ENCODE results near the gene ARL6IP4.

The ARL6IP4 gene

DNA sequence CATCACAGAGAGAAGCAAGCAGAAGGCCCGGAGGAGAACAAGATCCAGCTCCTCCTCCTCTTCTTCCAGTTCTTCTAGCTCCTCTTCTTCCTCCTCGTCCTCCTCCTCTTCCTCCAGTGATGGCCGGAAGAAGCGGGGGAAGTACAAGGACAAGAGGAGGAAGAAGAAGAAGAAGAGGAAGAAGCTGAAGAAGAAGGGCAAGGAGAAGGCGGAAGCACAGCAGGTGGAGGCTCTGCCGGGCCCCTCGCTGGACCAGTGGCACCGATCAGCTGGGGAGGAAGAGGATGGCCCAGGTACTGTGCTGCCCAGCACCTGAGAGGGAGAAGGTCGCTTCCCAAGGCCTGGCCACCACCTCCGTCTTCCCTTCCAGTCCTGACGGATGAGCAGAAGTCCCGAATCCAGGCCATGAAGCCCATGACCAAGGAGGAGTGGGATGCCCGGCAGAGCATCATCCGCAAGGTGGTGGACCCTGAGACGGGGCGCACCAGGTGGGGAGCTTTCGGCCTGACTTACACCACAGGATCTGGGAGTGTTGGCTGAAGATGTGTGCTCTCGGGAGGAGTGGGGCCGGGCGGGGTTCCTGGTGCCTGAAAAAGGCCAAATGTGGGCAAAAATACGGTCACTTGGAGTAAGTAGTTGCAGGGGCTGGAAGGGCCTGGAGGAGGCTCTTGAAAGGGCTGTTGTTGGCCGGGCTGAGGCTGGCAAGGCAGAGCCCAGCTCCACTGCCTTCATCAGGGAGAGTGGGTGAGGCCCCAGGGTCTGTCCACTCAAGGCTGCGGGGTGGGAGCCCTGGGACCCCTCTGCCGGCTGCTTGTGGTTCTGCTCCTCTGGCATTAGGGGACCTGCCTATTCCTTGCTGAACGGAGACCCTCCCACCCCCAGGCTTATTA lies 1.4 kb downstream of the ARL6IP4 start:
- DNase-seq: peak in 1 of 2 donors; percentile 66
- Histone ChIP-seq H3K27me3 (no peaks in the 10 kb centered on the region), H3K4me1 (peaks cover 11 to 81% (median 74%) of the 10 kb centered on the region in 4 donors), H3K9me3 (no peaks in the 10 kb centered on the region), H3K36me3 (peaks cover 0 to 44% (median 18%) of the 10 kb centered on the region in 3 donors), H3K4me3 (peak overlapping the region; percentile 78 to 100), H3K27ac (peak overlapping the region; percentile 96 to 98)
- TF ChIP-seq, protein P1, sequence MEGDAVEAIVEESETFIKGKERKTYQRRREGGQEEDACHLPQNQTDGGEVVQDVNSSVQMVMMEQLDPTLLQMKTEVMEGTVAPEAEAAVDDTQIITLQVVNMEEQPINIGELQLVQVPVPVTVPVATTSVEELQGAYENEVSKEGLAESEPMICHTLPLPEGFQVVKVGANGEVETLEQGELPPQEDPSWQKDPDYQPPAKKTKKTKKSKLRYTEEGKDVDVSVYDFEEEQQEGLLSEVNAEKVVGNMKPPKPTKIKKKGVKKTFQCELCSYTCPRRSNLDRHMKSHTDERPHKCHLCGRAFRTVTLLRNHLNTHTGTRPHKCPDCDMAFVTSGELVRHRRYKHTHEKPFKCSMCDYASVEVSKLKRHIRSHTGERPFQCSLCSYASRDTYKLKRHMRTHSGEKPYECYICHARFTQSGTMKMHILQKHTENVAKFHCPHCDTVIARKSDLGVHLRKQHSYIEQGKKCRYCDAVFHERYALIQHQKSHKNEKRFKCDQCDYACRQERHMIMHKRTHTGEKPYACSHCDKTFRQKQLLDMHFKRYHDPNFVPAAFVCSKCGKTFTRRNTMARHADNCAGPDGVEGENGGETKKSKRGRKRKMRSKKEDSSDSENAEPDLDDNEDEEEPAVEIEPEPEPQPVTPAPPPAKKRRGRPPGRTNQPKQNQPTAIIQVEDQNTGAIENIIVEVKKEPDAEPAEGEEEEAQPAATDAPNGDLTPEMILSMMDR (IDR thresholded peaks at IDR 0.05): no peak
- intact Hi-C loops (cut with DNase I; ENCODE audit: low total_unique reads): loop anchor here (10.0 kb wide), 1 partner anchor 163 kb away; no protein-coding TSS in a partner anchor

DNA sequence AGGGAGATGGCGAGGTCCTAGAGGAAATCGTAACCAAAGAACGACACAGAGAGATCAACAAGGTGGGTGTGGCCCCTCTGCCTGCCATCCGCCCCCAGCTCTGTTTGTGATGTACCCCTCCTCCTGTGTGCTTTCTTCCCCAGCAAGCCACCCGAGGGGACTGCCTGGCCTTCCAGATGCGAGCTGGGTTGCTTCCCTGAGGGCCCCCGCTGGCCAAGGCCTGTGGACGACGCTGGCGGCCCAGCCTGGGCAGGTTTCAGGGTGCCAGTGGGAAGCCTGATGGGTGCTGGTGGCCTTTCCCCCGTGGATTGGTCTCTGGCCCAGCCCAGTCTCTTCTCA lies 2.0 kb downstream of the ARL6IP4 start:
- H3K4me3 ChIP-seq: peak overlapping the region; percentile 78 to 100
- intact Hi-C loops (cut with DNase I; ENCODE audit: low total_unique reads): loop anchor here (10.0 kb wide), 1 partner anchor 162 kb away; no protein-coding TSS in a partner anchor
- TF ChIP-seq, protein P1 (IDR thresholded peaks at IDR 0.05): no peak
- H3K9me3 ChIP-seq: no peaks in the 10 kb centered on the region
- H3K27ac ChIP-seq: peak overlapping the region; percentile 96 to 98
- DNase-seq: peak in 1 of 2 donors; percentile 61
- peaks cover 11 to 75% (median 69%) of the 10 kb centered on the region in 4 donors for H3K4me1 ChIP-seq
- H3K36me3 ChIP-seq: peaks cover 0 to 44% (median 24%) of the 10 kb centered on the region in 3 donors
- no peaks in the 10 kb centered on the region for H3K27me3 ChIP-seq

DNA sequence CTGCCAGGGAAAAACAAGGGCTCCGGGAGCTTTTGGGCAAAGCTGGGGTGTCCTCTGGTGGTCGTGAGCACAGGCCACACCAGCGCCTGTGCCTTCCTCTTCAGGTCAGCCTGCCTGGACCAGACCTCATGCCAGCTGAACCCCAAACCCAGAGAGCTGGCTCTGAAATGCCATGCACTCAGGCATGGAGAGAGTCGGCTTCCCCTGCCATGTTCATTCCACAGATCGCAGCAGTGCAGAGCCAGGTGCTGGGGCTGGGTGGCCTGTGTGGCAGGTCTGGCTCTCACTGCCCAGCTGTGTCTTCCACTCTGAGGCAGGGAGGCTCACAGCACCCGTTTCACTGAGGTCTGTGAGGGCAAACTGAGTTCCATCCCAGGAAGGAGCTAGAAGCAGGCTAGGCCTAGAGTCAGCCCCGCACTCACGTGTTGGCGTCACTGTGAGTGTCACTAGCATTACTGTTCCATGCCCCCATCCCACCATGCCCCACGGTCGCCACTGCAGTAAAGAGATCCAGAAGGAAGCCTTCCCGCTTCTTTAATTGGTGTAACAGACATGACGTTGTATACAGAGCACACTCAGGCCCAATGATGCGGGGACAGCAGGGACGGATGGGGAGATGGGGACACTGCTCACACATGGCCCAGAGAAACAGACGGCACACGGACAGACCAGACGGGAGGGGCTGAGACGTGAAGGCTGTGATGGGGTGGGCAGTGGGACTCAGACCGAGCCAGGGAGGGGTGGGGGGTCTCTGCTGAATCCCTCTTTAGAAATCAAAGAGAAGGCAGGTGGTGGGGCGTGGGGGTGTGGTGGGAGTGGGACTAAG lies 2.7 kb downstream of the ARL6IP4 start:
- Histone ChIP-seq H3K27me3 (no peaks in the 10 kb centered on the region), H3K4me1 (peaks cover 11 to 69% (median 63%) of the 10 kb centered on the region in 4 donors), H3K4me3 (peak overlapping the region in 1 of 2 donors; percentile 6), H3K9me3 (no peaks in the 10 kb centered on the region), H3K36me3 (peaks cover 0 to 50% (median 31%) of the 10 kb centered on the region in 3 donors), H3K27ac (peak overlapping the region; percentile 96 to 98)
- TF ChIP-seq, protein P1 (IDR thresholded peaks at IDR 0.05): no peak
- intact Hi-C loops (cut with DNase I; ENCODE audit: low total_unique reads): loop anchor here (10.0 kb wide), 1 partner anchor 162 kb away; no protein-coding TSS in a partner anchor
- DNase-seq: peak; percentile 18 to 67

- no peaks in the 10 kb centered on the region for H3K9me3 ChIP-seq
- peak in 1 of 2 donors; percentile 87 for DNase-seq
- peaks cover 11 to 61% (median 58%) of the 10 kb centered on the region in 4 donors for H3K4me1 ChIP-seq
- peak overlapping the region; percentile 7 to 24 for H3K4me3 ChIP-seq
- H3K36me3 ChIP-seq: peaks cover 0 to 53% (median 32%) of the 10 kb centered on the region in 3 donors
- H3K27me3 ChIP-seq: no peaks in the 10 kb centered on the region
- intact Hi-C loops (cut with DNase I; ENCODE audit: low total_unique reads): loop anchor here (10.0 kb wide), 1 partner anchor 161 kb away; no protein-coding TSS in a partner anchor
- H3K27ac ChIP-seq: peak overlapping the region; percentile 96 to 98
- TF ChIP-seq, protein P1 (IDR thresholded peaks at IDR 0.05): no peak
Observed at GRCh38 chr12:122983789-122984515, 3.5 kb downstream of the ARL6IP4 start.

Measured in tibial artery (tissue), 4 donors.